ENCODE data around the gene FBLN1.

The FBLN1 gene

DNA sequence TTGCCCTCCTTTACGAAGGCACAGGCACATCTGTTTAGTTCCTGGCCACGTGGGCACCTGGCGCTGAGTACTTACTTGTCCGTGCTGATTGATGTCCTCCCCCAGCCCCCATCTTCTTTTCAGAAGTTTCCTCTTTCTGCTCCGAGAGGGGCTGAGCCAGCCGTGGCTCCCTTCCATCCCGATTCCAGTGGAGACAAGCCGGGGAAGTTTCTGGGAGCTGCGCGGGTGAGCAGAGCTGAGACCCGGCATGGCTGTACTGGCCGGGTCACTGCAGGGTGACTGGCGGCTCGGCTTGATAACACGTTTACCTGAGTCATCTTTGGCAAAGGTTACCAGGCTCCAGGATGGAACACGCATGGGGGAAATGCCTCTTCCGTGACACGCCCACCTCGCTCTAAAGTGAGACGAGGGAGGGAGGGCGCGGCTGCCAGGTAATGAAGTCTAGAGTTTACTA lies 123.5 kb downstream of the FBLN1 start:
- H3K27ac ChIP-seq = no peak overlapping the region

DNA sequence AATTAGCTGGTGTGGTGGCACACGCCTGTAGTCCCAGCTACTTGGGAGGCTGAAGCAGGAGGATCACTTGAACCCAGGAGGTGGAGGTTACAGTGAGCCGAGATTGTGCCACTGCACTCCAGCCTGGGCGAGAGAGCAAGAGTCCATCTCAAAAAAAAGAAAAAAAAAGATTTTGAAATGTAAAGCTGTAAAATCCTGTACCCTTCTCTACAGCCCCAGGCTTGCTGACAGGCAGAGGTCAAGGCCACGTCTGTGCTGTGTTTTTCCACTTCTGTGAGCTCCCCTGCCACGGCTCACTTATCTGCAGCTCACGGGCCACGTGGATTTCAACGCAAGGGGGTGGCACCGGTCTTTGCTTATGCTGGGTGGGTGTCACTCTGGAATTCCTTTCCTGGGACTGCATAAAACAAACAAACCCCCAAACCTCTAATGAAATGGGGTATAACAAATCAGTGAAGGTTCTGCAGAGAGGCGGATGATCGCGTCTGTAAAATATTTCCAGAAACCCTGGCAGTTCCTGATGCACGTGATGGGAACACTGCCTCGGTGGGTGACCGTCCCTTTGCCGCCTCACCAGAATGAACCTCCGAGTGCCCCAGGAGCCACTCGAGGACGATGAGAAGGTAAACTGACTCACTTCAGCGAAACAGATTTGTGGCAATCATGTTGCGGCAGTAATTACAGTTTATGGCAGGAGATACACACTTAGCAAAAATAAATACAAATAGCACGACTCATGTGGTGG lies 125.0 kb downstream of the FBLN1 start:
- H3K27ac ChIP-seq = no peak overlapping the region
- TF ChIP-seq, protein P1, sequence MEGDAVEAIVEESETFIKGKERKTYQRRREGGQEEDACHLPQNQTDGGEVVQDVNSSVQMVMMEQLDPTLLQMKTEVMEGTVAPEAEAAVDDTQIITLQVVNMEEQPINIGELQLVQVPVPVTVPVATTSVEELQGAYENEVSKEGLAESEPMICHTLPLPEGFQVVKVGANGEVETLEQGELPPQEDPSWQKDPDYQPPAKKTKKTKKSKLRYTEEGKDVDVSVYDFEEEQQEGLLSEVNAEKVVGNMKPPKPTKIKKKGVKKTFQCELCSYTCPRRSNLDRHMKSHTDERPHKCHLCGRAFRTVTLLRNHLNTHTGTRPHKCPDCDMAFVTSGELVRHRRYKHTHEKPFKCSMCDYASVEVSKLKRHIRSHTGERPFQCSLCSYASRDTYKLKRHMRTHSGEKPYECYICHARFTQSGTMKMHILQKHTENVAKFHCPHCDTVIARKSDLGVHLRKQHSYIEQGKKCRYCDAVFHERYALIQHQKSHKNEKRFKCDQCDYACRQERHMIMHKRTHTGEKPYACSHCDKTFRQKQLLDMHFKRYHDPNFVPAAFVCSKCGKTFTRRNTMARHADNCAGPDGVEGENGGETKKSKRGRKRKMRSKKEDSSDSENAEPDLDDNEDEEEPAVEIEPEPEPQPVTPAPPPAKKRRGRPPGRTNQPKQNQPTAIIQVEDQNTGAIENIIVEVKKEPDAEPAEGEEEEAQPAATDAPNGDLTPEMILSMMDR (conservative IDR thresholded peaks at IDR 0.05) = no peak
- no peak for TF ChIP-seq ZFX (IDR thresholded peaks at IDR 0.05)

More for the DNA sequence above, 123.5 kb downstream of the FBLN1 start:
- TF ChIP-seq, protein P1 (conservative IDR thresholded peaks at IDR 0.05) = no peak
- no peak for TF ChIP-seq ZFX (IDR thresholded peaks at IDR 0.05)

DNA sequence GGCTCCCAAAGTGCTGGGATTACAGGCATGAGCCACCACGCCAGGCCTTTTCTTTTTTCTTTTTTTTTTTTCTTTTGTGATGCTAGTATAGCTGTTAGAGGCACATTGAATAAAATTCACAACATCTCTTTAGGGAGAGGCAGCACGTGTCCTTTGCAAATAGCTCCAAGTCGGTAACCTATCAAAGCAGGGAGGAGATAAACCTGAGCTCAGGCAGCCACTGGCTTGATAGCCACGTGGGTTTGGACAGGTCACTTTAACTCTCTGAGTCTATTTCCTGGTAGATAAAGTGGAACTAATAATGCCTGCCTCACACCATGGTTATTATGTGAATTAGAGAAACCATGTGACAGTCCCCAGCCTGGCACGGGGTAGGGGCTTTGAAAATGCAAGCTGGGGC lies 125.8 kb downstream of the FBLN1 start:
- H3K27ac ChIP-seq = no peak overlapping the region

DNA sequence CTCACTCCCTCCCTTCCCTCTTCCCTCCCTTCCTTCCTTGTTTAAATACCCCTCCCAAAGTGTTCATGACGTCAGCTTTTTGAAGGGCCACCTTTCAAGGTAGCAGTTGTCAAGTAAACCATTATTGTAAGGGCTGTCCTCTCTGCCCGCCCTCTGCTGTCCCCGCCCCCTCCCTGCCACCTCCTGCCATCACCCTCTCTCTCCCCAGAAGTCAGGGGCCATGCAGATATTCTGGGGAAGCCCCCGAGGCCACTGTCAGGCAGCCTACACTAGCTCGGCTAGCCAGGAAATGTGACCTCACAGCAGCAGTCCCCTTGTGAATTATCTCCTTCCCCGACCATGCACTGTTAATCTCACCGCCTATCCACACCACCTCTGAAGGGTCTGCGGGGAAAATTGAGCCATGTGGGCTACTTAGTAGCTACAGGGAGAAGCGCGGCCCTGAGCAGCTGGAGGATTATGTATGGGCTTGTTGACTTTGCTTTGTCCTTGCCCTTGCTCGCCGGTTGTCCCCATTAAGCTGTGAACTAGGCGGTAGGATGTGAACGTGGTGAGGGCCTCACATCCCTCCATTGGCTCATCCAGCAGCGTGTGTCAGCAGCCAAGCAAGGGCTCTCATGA lies 126.9 kb downstream of the FBLN1 start:
- no peak overlapping the region for H3K27ac ChIP-seq
- TF ChIP-seq, protein P1 (conservative IDR thresholded peaks at IDR 0.05) = no peak
- TF ChIP-seq ZFX (IDR thresholded peaks at IDR 0.05) = no peak

More for the DNA sequence above, 125.8 kb downstream of the FBLN1 start:
- TF ChIP-seq, protein P1 (conservative IDR thresholded peaks at IDR 0.05) = no peak
- no peak for TF ChIP-seq ZFX (IDR thresholded peaks at IDR 0.05)

DNA sequence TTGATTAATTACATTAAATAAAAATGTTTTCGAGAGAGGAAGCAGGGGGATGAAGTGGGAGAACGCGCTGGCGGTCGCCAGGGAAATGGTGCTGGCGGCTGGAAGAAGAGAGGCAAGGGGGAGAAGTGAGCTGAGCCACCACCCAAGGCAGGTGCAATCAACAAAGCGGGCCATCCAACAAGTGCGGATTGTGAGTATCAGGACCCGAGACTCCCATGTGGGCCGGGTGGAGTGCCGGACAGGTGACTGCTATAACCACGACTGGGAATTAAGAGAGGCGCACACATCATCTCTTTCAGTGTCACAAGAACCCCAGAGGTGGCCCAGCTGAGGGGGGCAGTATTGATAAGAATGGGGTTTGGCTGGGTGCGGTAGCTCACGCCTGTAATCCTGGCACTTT lies 127.8 kb downstream of the FBLN1 start:
- no peak for TF ChIP-seq ZFX (IDR thresholded peaks at IDR 0.05)
- TF ChIP-seq, protein P1 (conservative IDR thresholded peaks at IDR 0.05) = no peak
- H3K27ac ChIP-seq = no peak overlapping the region

DNA sequence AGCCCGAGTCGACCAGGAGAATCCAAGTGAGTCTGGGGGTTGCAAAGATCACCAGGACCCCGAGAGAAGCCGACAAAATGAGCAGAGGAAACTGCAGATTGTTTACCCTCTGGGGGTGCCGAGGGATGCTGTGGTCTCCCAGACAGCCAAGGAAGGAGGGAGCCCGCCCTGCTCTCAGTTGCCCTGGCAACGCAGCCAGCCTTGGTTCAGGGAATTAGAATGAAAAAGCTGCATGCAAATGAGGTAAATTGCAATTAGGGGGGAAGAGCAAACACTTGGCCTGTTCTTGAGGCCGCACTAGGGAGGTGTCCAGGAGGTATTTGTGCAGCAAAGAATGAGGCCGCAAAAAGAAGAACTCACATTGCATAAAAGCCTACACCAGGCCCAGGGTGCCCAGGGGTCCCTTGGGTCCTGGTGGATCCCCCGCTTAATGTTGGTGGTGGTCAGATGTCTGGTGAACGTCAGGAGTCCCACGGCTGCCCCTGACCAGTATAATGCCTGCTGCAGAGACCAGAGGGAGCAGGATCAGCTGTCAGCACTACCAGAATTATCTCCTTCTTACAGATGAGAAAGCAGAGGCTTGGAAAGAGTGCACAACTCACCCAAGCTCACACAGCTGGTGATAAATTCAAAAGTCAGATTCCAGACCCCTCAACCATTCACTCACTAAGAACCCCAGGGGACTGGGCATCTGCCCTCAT lies 128.6 kb downstream of the FBLN1 start:
- H3K27ac ChIP-seq = no peak overlapping the region
- TF ChIP-seq, protein P1 (conservative IDR thresholded peaks at IDR 0.05) = no peak
- TF ChIP-seq ZFX (IDR thresholded peaks at IDR 0.05) = no peak

DNA sequence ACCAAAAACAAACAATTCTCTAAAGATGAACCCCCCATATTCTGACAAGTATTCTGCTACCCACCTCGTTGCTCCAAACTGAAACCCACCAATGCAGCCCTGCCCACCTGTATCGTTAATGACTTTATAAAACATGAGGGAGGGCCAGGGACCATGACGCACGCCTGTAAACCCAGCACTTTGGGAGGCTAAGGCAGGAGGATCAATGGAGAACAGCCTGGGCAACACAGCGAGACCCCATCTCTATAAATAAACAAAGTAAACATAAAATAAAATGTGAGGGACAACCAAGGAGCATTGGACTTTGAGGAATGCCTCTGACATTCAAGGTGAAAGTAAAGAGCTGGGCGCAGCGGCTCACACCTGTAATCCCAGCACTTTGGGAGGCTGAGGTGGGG lies 129.2 kb downstream of the FBLN1 start:
- TF ChIP-seq ZFX (IDR thresholded peaks at IDR 0.05) = no peak
- TF ChIP-seq, protein P1 (conservative IDR thresholded peaks at IDR 0.05) = no peak
- no peak overlapping the region for H3K27ac ChIP-seq

Measured in C4-2B (cell line).